ENCODE measurements around the gene MYB. TPM values are rescaled to one million over a fixed set of nuclear protein-coding genes. Genes with fewer than 3 reads are reported as not detected.
"Not testable (repeated sequence)": the region's sequence is repeated elsewhere in the genome, so short reads cannot be mapped to it uniquely, and the experiment has no call there.

Gene MYB
- total and polyA plus RNA-seq, 8 donors, result 0.07 to 0.37 (median 0.17) TPM; not detected in 3

DNA sequence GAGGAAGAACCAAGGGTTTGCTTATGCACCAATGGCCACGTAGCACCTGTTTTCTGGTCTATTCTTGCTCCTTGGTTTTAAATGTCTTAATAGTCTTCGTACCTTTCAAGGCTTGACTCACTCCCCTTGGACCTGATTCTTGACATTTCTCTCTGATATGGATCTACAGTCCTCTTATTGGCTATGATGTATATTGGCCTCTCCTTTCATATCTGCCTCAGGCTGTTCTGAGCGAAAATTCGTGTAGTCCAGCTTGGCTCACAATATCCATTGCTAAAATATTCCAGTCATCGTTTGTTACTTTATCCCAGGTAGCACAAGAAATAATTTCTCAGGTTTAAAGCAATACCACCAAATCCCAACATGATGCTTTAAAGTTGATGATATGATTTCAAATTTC lies 59.6 kb downstream of the MYB start:
- Histone ChIP-seq H3K27ac (no peak overlapping the region), H3K27me3 (no peaks in the 10 kb centered on the region), H3K4me1 (no peaks in the 10 kb centered on the region), H3K36me3 (no peaks in the 10 kb centered on the region), H3K9me3 (no peaks in the 10 kb centered on the region), H3K4me3 (no peak overlapping the region)
- ATAC-seq (no peak), DNase-seq (no peak), FAIRE-seq (no peak)
- TF ChIP-seq, protein P1, sequence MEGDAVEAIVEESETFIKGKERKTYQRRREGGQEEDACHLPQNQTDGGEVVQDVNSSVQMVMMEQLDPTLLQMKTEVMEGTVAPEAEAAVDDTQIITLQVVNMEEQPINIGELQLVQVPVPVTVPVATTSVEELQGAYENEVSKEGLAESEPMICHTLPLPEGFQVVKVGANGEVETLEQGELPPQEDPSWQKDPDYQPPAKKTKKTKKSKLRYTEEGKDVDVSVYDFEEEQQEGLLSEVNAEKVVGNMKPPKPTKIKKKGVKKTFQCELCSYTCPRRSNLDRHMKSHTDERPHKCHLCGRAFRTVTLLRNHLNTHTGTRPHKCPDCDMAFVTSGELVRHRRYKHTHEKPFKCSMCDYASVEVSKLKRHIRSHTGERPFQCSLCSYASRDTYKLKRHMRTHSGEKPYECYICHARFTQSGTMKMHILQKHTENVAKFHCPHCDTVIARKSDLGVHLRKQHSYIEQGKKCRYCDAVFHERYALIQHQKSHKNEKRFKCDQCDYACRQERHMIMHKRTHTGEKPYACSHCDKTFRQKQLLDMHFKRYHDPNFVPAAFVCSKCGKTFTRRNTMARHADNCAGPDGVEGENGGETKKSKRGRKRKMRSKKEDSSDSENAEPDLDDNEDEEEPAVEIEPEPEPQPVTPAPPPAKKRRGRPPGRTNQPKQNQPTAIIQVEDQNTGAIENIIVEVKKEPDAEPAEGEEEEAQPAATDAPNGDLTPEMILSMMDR (IDR thresholded peaks at IDR 0.05), result no peak
- intact Hi-C loops (cut with DNase I), result no loop called here
- WGBS, 2 donors, result 82 to 87% methylated on average over 5 of the region's 5 CpGs

DNA sequence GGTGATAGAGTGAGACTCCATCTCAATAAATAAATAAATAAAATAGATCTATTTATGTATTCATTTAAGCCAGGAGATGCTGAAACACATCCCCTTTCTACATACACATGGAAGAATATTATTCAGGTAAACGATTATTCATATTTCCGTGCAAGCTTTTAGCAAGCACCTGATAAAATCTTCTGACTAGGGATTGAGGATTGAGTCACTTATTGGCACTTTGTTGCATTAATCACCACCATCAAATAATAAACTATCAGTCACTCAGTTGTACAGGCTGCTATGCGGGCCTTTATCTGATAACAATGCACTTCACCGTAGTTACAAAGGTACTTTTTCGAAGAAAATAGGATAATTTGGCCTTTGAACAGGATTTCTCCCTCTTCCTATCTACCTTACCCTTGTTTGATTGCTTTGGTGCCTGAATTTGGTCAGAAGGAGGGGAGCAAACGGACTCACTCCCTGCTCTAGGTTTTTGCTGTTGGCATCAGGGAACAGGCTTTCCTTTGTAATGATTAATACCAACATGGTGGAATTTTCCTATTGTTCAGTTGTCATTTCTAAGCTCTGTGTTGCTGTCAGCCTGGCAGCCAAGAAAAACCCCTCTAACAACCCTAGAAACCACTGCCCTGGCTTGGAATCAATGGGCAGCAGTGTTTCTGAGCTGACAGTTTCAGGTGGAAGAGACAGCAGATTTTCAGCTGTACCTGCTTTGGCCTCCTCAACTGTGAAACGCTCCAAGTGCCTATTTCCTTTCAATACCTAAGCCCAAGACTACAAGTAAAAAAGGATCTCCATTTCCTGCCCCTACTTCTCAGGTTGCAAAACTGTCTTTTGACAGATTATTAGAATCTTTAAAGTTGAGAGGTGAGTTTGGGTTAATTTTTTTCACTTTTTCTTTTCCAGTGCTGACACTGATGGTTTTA lies 63.0 kb downstream of the MYB start:
- Histone ChIP-seq H3K27me3 (no peaks in the 10 kb centered on the region), H3K27ac (no peak overlapping the region), H3K4me3 (no peak overlapping the region), H3K36me3 (no peaks in the 10 kb centered on the region), H3K9me3 (no peaks in the 10 kb centered on the region), H3K4me1 (no peaks in the 10 kb centered on the region)
- WGBS, 2 donors, result 80 to 83% methylated on average over 7 of the region's 7 CpGs
- TF ChIP-seq, protein P1 (IDR thresholded peaks at IDR 0.05), result no peak
- FAIRE-seq (no peak), ATAC-seq (no peak), DNase-seq (no peak)
- intact Hi-C loops (cut with DNase I), result no loop called here

DNA sequence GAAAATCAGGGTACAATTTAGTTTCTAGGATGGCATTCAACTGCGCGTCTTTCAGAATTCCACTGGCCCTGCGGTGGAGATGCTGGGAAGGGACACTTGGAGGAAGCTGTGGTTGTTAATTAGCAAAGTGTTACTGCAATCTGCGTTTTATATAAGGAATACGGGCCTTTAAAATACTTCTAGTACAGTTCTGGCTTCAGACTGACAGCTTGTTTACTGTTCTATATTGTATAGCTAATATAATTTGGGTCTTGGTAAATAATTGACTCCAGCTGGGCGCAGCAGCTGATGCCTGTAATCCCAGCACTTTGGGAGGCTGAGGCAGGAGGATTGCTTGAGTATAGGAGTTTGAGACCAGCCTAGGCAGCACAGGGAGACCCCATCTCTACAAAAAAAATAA lies 63.7 kb downstream of the MYB start:
- ATAC-seq (no peak), DNase-seq (no peak), FAIRE-seq (no peak)
- H3K9me3 ChIP-seq, result no peaks in the 10 kb centered on the region
- TF ChIP-seq, protein P1 (IDR thresholded peaks at IDR 0.05), result no peak
- no peak overlapping the region for H3K27ac ChIP-seq
- no peak overlapping the region for H3K4me3 ChIP-seq
- 91 to 95% methylated on average over 6 of the region's 6 CpGs for WGBS, 2 donors
- H3K4me1 ChIP-seq, result no peaks in the 10 kb centered on the region
- intact Hi-C loops (cut with DNase I), result no loop called here
- H3K27me3 ChIP-seq, result no peaks in the 10 kb centered on the region
- H3K36me3 ChIP-seq, result no peaks in the 10 kb centered on the region

DNA sequence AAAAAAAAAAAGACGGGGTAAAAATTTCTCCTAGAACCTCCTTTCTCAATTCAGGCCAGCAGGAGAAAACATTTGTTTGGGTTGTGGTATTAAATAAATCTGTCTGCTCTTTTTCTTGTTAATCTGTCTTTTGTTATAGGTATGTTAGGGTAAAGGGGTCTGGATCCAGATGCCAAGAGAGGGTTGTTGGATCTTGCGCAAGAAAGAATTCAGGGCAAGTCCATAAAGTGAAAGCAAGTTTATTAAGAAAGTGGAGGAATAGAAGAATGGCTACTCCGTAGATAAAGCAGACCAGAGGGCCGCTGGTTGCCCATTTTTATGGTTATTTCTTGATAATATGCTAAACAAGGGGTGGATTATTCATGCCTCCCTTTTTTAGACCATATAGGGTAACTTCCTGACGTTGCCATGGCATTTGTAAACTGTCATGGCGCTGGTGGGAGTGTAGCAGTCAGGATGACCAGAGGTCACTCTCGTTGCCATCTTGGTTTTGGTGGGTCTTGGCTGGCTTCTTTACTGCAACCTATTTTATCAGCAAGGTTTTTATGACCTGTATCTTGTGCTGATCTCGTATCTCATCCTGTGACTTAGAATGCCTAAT lies 65.4 kb downstream of the MYB start:
- not testable (repeated sequence) for H3K36me3 ChIP-seq

DNA sequence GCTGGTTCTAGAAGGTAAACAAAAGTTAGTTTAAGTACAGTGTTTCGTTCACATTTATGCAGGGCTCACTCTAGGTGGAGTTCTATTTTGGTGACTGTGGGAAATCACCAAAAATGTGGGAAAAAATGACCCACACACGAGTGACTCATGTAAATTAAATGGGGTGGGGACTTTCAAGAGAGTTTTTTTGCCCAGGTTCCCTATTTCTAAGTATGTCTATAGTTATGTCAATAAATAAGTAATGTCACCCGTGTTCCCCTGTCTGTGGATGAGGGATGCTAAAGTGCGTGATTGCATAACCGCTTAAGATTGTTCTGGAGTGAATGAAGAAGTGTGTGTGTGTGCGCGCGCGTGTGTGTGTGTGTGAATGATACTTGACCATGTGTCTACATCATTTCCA lies 69.1 kb downstream of the MYB start:
- Histone ChIP-seq H3K36me3 (no peaks in the 10 kb centered on the region), H3K4me3 (no peak overlapping the region), H3K27ac (no peak overlapping the region), H3K4me1 (no peaks in the 10 kb centered on the region), H3K9me3 (no peaks in the 10 kb centered on the region), H3K27me3 (no peaks in the 10 kb centered on the region)
- ATAC-seq (no peak), DNase-seq (no peak), FAIRE-seq (no peak)
- intact Hi-C loops (cut with DNase I), result no loop called here
- TF ChIP-seq, protein P1 (IDR thresholded peaks at IDR 0.05), result no peak
- 93 to 97% methylated on average over 9 of the region's 9 CpGs for WGBS, 2 donors

More for the DNA sequence above, 65.4 kb downstream of the MYB start:
- H3K27ac ChIP-seq; intact Hi-C loops (cut with DNase I); H3K9me3 ChIP-seq; H3K27me3 ChIP-seq; H3K4me1 ChIP-seq; DNase-seq; ATAC-seq; FAIRE-seq; H3K4me3 ChIP-seq: not testable (repeated sequence)
- WGBS, 2 donors, result 84 to 93% methylated on average over 8 of the region's 8 CpGs

Data from pancreas (tissue), 10 donors.